SK-N-MC (cell line): ENCODE data around the gene ALDH1A2.

Experiments used
- EZH2 ChIP-seq: fragments of 200-600 bp; sonication (generic); IDR thresholded peaks from one replicate; pipeline ENCODE4 v1.6.1; 2017; ENCODE audit warnings: antibody characterized with exemption
- POLR2AphosphoS5 ChIP-seq: IDR thresholded peaks from 2 replicates; pipeline ENCODE4 v1.6.1; 2012; ENCODE audit warnings: mild to moderate bottlenecking, low read depth, low read length, borderline replicate concordance

DNA sequence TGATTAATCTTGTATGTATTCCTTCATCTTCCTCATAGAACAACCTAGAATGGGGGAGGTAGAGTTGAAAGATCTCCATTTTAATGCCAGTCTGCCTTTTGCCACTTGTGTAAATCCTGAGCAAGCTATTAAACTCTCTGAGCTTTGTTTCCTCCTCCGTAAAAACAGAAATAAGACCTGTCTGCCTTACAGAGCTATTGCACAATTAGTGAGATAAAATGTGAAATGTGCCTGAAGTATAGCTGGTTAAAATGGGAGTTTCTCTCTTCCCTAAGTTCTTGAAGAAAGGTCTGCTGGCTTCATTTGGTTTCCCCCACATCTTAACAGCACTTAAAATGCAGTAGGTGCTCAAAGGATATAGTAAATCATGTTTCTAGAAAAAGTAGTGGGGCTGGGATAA, 19.0 kb downstream of the ALDH1A2 start:
- TF ChIP-seq POLR2AphosphoS5 (no peak), EZH2 (no peak)
